Lung (tissue), 12 donors: ENCODE data around the gene CLIC5. TPM values are rescaled to one million over a fixed set of nuclear protein-coding genes. Genes with fewer than 3 reads are reported as not detected.

Experiments
- ATAC-seq: fragments of 200-7000 bp; cut with Tn5 transposase; one replicate; pipeline ENCODE4 v1.9.1; 2020; ENCODE audit warnings: moderate number of reproducible peaks; ENCODE audit not compliant: insufficient read depth, low FRiP score
- DNase-seq, 3 donors: peaks; one replicate each; pipeline ENCODE4 v3.0.0-alpha.2; 2013 to 2017
- H3K27ac ChIP-seq, 2 donors: one replicate each; pipeline ENCODE4 v1.5.1; 2013; ENCODE audit warnings: mild to moderate bottlenecking in 2 of 2, moderate library complexity in 2 of 2, control low read depth in 1 of 2, inconsistent platforms in 1 of 2, low read depth in 1 of 2, low read length in 1 of 2
- H3K27me3 ChIP-seq, 3 donors: one replicate each; pipeline ENCODE4 v1.5.1; 2013; ENCODE audit warnings: low read length in 2 of 3; ENCODE audit not compliant: control insufficient read depth in 3 of 3, insufficient read depth in 3 of 3
- H3K36me3 ChIP-seq, 4 donors: one replicate each; pipeline ENCODE4 v1.5.1; 2013; ENCODE audit warnings: low read length in 4 of 4, mild to moderate bottlenecking in 1 of 4, moderate library complexity in 1 of 4; ENCODE audit not compliant: control insufficient read depth in 4 of 4, insufficient read depth in 4 of 4
- H3K4me1 ChIP-seq, 5 donors: one replicate each; pipeline ENCODE4 v1.5.1; 2013; ENCODE audit warnings: low read length in 5 of 5, mild to moderate bottlenecking in 2 of 5, moderate library complexity in 1 of 5; ENCODE audit not compliant: control insufficient read depth in 5 of 5, insufficient read depth in 5 of 5
- H3K4me3 ChIP-seq: one replicate; pipeline ENCODE4 v1.5.1; 2013; ENCODE audit warnings: mild to moderate bottlenecking, control low read depth, moderate library complexity
- H3K9ac ChIP-seq, 2 donors: one replicate each; pipeline ENCODE4 v1.5.1; 2013; ENCODE audit warnings: low read length in 2 of 2, control low read depth in 1 of 2; ENCODE audit not compliant: insufficient read depth in 1 of 2
- H3K9me3 ChIP-seq, 4 donors: one replicate each; pipeline ENCODE4 v1.5.1; 2013; ENCODE audit warnings: low read length in 3 of 4, mild to moderate bottlenecking in 1 of 4, moderate library complexity in 1 of 4; ENCODE audit not compliant: control insufficient read depth in 4 of 4, insufficient read depth in 3 of 4
- WGBS, 2 donors: extraction: QIAGEN DNeasy Blood & Tissue Kit; methylation state at CpG; one replicate each; pipeline ENCODE4 v1.1.7; 2013; 5-methylcytosine and 5-hydroxymethylcytosine counted together
- polyA plus RNA-seq, 2 donors: library from polyadenylated mRNA; stranded (reverse); fragments of 200-250 nt; gene quantifications; one replicate each; pipeline ENCODE4 v1.2.1, GENCODE V29; 2013
- total RNA-seq, 2 donors: library from RNA; depleted of rRNA in 1 of 2; stranded (reverse); fragments of >200 nt in 1 of 2; gene quantifications; one replicate each; pipeline ENCODE4 v1.2.1, GENCODE V29; 2014 to 2021
- TF ChIP-seq, protein P1 (sequence below): IDR thresholded peaks from 2 replicates; pipeline ENCODE4 v1.5.1; 2012; ENCODE audit warnings: mild to moderate bottlenecking; ENCODE audit errors: control extremely low read depth, extremely low read depth
- donor health status: control.
- donor health status: control.
- donor health status: Bipolar disorder and iron deficiency.
- donor health status: healthy.
- donor health status: DM: yes; HTN: yes; CAD: no.

CLIC5 gene
- total and polyA plus RNA-seq, 4 donors: 14.8 to 92.3 (median 40.7) TPM

DNA sequence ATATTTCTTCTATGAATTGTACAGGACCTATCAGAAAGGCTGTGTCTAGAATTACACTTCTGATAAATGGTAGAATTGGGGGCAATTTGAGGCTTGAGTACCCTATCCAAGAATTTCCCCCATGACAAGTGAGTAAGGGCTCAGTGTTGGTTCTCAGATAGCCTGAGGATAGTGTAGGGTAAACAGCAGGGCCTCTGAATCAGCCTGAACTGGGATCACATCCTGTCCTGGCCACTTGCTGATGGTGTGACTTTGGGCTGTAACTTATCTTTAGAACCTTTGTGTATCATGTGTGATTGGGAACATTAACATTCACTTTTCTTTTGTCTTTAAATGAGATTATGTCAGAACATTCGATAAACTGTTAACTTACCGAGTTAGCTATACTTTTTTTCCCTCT, 151.0 kb downstream of the CLIC5 start:
- WGBS, 2 donors: 91 to 92% methylated on average over 2 of the region's 2 CpGs

DNA sequence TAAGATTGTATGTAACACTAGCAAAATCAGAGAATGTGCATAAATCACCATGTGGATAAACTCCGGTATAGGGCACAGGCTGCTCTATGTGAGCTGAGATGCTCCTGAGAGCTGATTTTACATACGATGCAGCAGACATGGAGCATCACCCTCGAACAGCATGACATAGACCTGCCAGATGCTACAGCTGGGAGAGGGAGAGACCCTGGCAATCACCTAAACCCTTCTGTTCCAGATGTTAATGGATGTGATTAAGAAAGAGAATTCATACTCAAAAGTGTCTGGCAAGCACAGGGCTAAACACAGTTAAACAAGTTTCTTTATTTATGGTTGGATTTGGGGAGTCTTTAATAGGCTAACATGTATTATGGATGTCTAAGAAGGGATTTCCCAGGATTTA, 157.0 kb downstream of the CLIC5 start:
- Histone ChIP-seq H3K4me3 (no peak overlapping the region), H3K4me1 (no peaks in the 10 kb centered on the region), H3K9ac (no peak overlapping the region), H3K27me3 (no peaks in the 10 kb centered on the region), H3K36me3 (no peaks in the 10 kb centered on the region), H3K9me3 (no peaks in the 10 kb centered on the region), H3K27ac (no peak overlapping the region)
- 80 to 83% methylated on average over 3 of the region's 3 CpGs for WGBS, 2 donors
- DNase-seq (no peak), ATAC-seq (no peak)
- TF ChIP-seq, protein P1, sequence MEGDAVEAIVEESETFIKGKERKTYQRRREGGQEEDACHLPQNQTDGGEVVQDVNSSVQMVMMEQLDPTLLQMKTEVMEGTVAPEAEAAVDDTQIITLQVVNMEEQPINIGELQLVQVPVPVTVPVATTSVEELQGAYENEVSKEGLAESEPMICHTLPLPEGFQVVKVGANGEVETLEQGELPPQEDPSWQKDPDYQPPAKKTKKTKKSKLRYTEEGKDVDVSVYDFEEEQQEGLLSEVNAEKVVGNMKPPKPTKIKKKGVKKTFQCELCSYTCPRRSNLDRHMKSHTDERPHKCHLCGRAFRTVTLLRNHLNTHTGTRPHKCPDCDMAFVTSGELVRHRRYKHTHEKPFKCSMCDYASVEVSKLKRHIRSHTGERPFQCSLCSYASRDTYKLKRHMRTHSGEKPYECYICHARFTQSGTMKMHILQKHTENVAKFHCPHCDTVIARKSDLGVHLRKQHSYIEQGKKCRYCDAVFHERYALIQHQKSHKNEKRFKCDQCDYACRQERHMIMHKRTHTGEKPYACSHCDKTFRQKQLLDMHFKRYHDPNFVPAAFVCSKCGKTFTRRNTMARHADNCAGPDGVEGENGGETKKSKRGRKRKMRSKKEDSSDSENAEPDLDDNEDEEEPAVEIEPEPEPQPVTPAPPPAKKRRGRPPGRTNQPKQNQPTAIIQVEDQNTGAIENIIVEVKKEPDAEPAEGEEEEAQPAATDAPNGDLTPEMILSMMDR: no peak

More for the DNA sequence above, 151.0 kb downstream of the CLIC5 start:
- H3K36me3 ChIP-seq: no peaks in the 10 kb centered on the region
- TF ChIP-seq, protein P1: no peak
- H3K4me3 ChIP-seq: no peak overlapping the region
- no peaks in the 10 kb centered on the region for H3K27me3 ChIP-seq
- H3K9ac ChIP-seq: no peak overlapping the region
- DNase-seq (no peak), ATAC-seq (no peak)
- H3K9me3 ChIP-seq: no peaks in the 10 kb centered on the region
- no peaks in the 10 kb centered on the region for H3K4me1 ChIP-seq
- H3K27ac ChIP-seq: no peak overlapping the region

DNA sequence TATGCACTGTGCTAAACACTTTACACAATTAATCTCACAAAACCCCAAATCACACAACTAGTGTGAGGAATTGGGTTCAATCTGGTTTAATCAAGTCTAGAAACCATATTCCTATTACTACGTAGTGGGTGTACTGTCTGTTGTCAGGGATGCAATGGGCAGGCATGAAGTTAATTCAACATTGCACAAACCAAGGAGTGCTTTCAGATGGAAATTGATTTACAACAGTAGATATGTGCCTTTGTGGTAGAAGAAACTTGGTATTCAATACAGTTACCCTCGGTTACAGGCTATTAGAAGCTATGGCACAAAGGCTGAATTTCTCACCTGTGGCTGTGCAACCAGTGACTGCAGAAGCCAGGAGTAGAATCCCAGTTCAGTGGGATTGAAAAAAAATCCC, 157.8 kb downstream of the CLIC5 start:
- H3K27ac ChIP-seq: no peak overlapping the region
- no peaks in the 10 kb centered on the region for H3K27me3 ChIP-seq
- TF ChIP-seq, protein P1: no peak
- H3K9me3 ChIP-seq: no peaks in the 10 kb centered on the region
- no peak for DNase-seq
- no peaks in the 10 kb centered on the region for H3K4me1 ChIP-seq
- WGBS, 2 donors: 85 to 88% methylated on average over 2 of the region's 2 CpGs
- no peak for ATAC-seq
- H3K36me3 ChIP-seq: no peaks in the 10 kb centered on the region
- no peak overlapping the region for H3K4me3 ChIP-seq
- H3K9ac ChIP-seq: no peak overlapping the region
